ENCODE results near the gene CEP164. TPM values are rescaled to one million over a fixed set of nuclear protein-coding genes. Genes with fewer than 3 reads are reported as not detected.

The CEP164 gene
- total RNA-seq, 1 experiment from 2014 or later: 33.9 TPM

DNA sequence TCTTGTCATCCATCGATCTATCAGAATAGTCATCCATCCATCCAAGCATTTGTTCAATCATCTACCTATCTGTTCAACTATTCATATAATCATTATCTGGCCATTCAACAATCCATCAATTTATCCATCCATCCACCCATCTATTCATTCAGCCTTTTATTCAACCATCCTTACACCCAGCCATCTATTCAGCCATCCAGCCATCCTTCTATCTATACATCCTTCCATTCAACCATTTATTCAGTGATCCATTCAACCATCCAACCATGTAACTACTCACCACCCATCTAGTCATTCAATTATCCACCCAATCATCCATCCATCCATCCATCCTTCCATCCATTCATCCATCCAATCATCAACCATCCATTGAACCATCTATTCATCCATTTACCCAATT is 106.8 kb downstream of the CEP164 start:
- no TSS peak for BruUV-seq (replicated peaks)
- Histone ChIP-seq H3K27me3 (ENCODE audit: insufficient read depth, low read depth) (peaks cover 98% of the 10 kb centered on the region), H3K9me3 (ENCODE audit: insufficient read depth, low read depth) (no peaks in the 10 kb centered on the region), H3K27ac (no peak overlapping the region), H3K79me2 (ENCODE audit: low read depth) (no peaks in the 10 kb centered on the region), H3K4me1 (replicated peaks; ENCODE audit: insufficient read depth) (no peaks in the 10 kb centered on the region), H3F3A (ENCODE audit: insufficient read depth, low read depth) (no peaks in the 10 kb centered on the region), H3K9me2 (ENCODE audit: insufficient read depth) (no peaks in the 10 kb centered on the region), H3K4me2 (no peak overlapping the region), H2AFZ (no peak overlapping the region), H4K20me1 (ENCODE audit: insufficient read depth) (no peaks in the 10 kb centered on the region; the same call in 1 of the 2 replicates), H3K4me3 (no peak overlapping the region), H3K36me3 (ENCODE audit: low read depth) (no peaks in the 10 kb centered on the region)
- CTCF ChIA-PET: no interaction called here
- POLR2A ChIA-PET (ENCODE audit: unreplicated experiment): no interaction called here
- no peak for DNase-seq
- TF ChIP-seq, protein P1, sequence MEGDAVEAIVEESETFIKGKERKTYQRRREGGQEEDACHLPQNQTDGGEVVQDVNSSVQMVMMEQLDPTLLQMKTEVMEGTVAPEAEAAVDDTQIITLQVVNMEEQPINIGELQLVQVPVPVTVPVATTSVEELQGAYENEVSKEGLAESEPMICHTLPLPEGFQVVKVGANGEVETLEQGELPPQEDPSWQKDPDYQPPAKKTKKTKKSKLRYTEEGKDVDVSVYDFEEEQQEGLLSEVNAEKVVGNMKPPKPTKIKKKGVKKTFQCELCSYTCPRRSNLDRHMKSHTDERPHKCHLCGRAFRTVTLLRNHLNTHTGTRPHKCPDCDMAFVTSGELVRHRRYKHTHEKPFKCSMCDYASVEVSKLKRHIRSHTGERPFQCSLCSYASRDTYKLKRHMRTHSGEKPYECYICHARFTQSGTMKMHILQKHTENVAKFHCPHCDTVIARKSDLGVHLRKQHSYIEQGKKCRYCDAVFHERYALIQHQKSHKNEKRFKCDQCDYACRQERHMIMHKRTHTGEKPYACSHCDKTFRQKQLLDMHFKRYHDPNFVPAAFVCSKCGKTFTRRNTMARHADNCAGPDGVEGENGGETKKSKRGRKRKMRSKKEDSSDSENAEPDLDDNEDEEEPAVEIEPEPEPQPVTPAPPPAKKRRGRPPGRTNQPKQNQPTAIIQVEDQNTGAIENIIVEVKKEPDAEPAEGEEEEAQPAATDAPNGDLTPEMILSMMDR (conservative IDR thresholded peaks at IDR 0.05): no peak
- no peak for TF ChIP-seq EZH2 (IDR thresholded peaks at IDR 0.05; ENCODE audit: low read depth)
- intact Hi-C loops (cut with micrococcal nuclease; ENCODE audit: unreplicated experiment): no loop called here

DNA sequence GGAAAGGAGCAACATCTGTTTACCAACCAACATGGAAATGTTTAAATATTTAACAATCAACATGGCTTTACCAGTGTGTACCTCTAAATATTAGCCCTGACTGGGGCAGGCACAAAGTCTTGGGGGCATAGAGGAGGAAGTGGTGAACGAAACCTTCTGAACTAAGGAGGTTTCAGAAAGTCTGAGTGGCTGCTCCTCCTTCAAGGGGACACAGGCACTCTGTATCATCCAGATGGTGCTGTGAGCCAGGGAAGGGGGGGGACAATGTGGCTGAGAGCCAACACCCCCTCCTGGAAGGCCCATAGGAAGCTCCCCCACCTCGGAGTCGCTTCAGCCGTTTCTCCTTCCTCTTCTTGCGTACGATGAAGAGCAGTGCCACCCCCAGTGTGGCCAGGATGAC is 107.7 kb downstream of the CEP164 start:
- H3K4me1 ChIP-seq (replicated peaks; ENCODE audit: insufficient read depth): no peaks in the 10 kb centered on the region
- no peak overlapping the region for H3K27ac ChIP-seq
- H3K9me3 ChIP-seq (ENCODE audit: insufficient read depth, low read depth): no peaks in the 10 kb centered on the region
- ChIA-PET POLR2A (ENCODE audit: unreplicated experiment) (no interaction called here), CTCF (no interaction called here)
- H3K9me2 ChIP-seq (ENCODE audit: insufficient read depth): no peaks in the 10 kb centered on the region
- no peaks in the 10 kb centered on the region; the same call in 1 of the 2 replicates for H4K20me1 ChIP-seq (ENCODE audit: insufficient read depth)
- H3K36me3 ChIP-seq (ENCODE audit: low read depth): no peaks in the 10 kb centered on the region
- no peaks in the 10 kb centered on the region for H3K79me2 ChIP-seq (ENCODE audit: low read depth)
- BruUV-seq (replicated peaks): no TSS peak
- no peak overlapping the region for H2AFZ ChIP-seq
- peaks cover 98% of the 10 kb centered on the region for H3K27me3 ChIP-seq (ENCODE audit: insufficient read depth, low read depth)
- H3K4me3 ChIP-seq: no peak overlapping the region
- DNase-seq: no peak
- intact Hi-C loops (cut with micrococcal nuclease; ENCODE audit: unreplicated experiment): no loop called here
- H3K4me2 ChIP-seq: no peak overlapping the region
- no peaks in the 10 kb centered on the region for H3F3A ChIP-seq (ENCODE audit: insufficient read depth, low read depth)
- TF ChIP-seq EZH2 (IDR thresholded peaks at IDR 0.05; ENCODE audit: low read depth): no peak
- TF ChIP-seq, protein P1 (conservative IDR thresholded peaks at IDR 0.05): no peak

DNA sequence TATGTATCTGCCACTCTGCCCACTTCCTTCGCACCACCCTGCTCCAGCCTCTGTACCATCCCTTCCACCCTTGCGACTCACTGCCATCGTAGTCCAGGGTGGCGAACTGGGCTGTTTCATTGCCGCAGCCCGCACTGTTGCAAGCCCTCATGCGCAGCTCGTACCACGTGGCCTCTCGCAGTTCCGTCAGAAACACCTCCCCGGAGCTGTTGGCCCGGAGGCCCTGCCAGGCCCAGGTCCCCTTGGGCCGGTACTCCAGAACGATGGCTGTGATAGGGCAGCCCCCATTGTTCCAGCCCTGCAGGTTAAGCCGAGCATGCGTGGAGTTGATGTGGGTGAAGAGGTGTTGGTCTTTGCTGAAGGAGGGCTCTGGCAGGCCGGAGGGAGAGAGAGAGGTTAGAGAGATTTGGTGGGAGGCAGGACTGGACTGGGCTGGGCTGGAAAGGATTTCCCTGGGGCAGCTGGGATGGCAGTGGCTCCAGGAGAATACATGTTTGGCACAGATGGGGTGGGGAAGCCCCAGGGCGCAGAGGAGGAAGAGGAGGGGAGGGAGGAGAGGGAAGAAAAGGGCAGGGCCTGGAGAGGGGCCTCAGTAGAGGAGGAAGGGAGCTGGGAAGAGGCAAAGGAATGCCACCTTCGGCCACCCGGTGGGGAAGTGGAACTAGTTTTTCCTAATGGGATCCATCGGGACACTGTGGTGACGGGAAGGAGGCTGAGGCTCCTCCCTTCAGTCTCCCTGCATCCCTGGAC is 109.6 kb downstream of the CEP164 start:
- POLR2A ChIA-PET (ENCODE audit: unreplicated experiment): no interaction called here
- Histone ChIP-seq H3K36me3 (ENCODE audit: low read depth) (no peaks in the 10 kb centered on the region), H2AFZ (no peak overlapping the region), H3K4me2 (no peak overlapping the region), H3K79me2 (ENCODE audit: low read depth) (no peaks in the 10 kb centered on the region), H3K4me1 (replicated peaks; ENCODE audit: insufficient read depth) (no peaks in the 10 kb centered on the region), H3K9me3 (ENCODE audit: insufficient read depth, low read depth) (no peaks in the 10 kb centered on the region), H4K20me1 (ENCODE audit: insufficient read depth) (no peaks in the 10 kb centered on the region), H3K27me3 (ENCODE audit: insufficient read depth, low read depth) (peaks cover 97% of the 10 kb centered on the region), H3K4me3 (no peak overlapping the region), H3F3A (ENCODE audit: insufficient read depth, low read depth) (no peaks in the 10 kb centered on the region), H3K27ac (no peak overlapping the region), H3K9me2 (ENCODE audit: insufficient read depth) (no peaks in the 10 kb centered on the region)
- BruUV-seq (replicated peaks): no TSS peak
- intact Hi-C loops (cut with micrococcal nuclease; ENCODE audit: unreplicated experiment): no loop called here
- CTCF ChIA-PET: no interaction called here
- TF ChIP-seq EZH2 (IDR thresholded peaks at IDR 0.05; ENCODE audit: low read depth): no peak
- TF ChIP-seq, protein P1 (conservative IDR thresholded peaks at IDR 0.05): no peak
- DNase-seq: no peak
